Brain microvascular endothelial cell (primary cell): ENCODE data around the gene ID2.
"Not testable (repeated sequence)": the region's sequence is repeated elsewhere in the genome, so short reads cannot be mapped to it uniquely, and the experiment has no call there.

Source experiments
- DNase-seq: peaks from one replicate; pipeline ENCODE4 v3.0.0-alpha.2; 2020
- H3K27ac ChIP-seq: fragments of 250-450 bp; sonication (Bioruptor Pico); 2 replicates; pipeline ENCODE4 v1.5.1; 2020; ENCODE audit warnings: mild to moderate bottlenecking, moderate library complexity
- H3K27me3 ChIP-seq: fragments of 250-450 bp; sonication (Bioruptor Pico); replicated peaks from 2 replicates; pipeline ENCODE4 v1.5.1; 2020; ENCODE audit warnings: mild to moderate bottlenecking
- H3K36me3 ChIP-seq: fragments of 250-450 bp; sonication (Bioruptor Pico); replicated peaks from 2 replicates; pipeline ENCODE4 v1.5.1; 2020; ENCODE audit warnings: mild to moderate bottlenecking
- H3K4me3 ChIP-seq: 2 replicates; pipeline ENCODE4 v1.5.1; 2011; ENCODE audit warnings: low read depth, mild to moderate bottlenecking, control low read depth, low read length, moderate library complexity
- CTCF ChIP-seq: IDR thresholded peaks from 2 replicates; pipeline ENCODE4 v1.5.1; 2011; ENCODE audit warnings: low read depth, mild to moderate bottlenecking, moderate library complexity, low read length, control low read depth, inconsistent platforms; ENCODE audit errors: missing control alignments
- in situ Hi-C: cut with HindIII; loops from 2 replicates; pipeline ENCODE4 v1.10.0; 2017; ENCODE audit warnings: low sequenced_read_pairs, low pct_ligation_motif_present

ID2 gene

GRCh38 chr2:8721410-8721809, 39.6 kb downstream of the ID2 start:
- in situ Hi-C loops = no loop called here

GRCh38 chr2:8722986-8723385, 41.1 kb downstream of the ID2 start:
- Histone ChIP-seq H3K27me3 (no peaks in the 10 kb centered on the region), H3K4me3 (no peak overlapping the region), H3K36me3 (no peaks in the 10 kb centered on the region), H3K27ac (no peak overlapping the region)
- TF ChIP-seq CTCF = no peak
- DNase-seq = no peak
- in situ Hi-C loops = no loop called here

More at GRCh38 chr2:8721410-8721809, 39.6 kb downstream of the ID2 start:
- Histone ChIP-seq H3K4me3 (no peak overlapping the region), H3K36me3 (no peaks in the 10 kb centered on the region), H3K27me3 (no peaks in the 10 kb centered on the region), H3K27ac (no peak overlapping the region)
- no peak for TF ChIP-seq CTCF
- DNase-seq = no peak

GRCh38 chr2:8725838-8726237, 44.0 kb downstream of the ID2 start:
- no peak for DNase-seq
- TF ChIP-seq CTCF = no peak
- Histone ChIP-seq H3K4me3 (no peak overlapping the region), H3K27me3 (no peaks in the 10 kb centered on the region), H3K36me3 (peaks cover 11% of the 10 kb centered on the region), H3K27ac (no peak overlapping the region)
- in situ Hi-C loops = no loop called here

- no peak for TF ChIP-seq CTCF
- Histone ChIP-seq H3K27ac (no peak overlapping the region), H3K4me3 (no peak overlapping the region), H3K27me3 (no peaks in the 10 kb centered on the region), H3K36me3 (peaks cover 27% of the 10 kb centered on the region)
- in situ Hi-C loops = no loop called here
- DNase-seq = no peak
Observed at GRCh38 chr2:8728305-8729015, 46.6 kb downstream of the ID2 start.

- H3K27me3 ChIP-seq, in situ Hi-C loops, H3K27ac ChIP-seq, DNase-seq, H3K4me3 ChIP-seq: not testable (repeated sequence)
- H3K36me3 ChIP-seq = peaks cover 29% of the 10 kb centered on the region
Observed at GRCh38 chr2:8729101-8729500, 47.2 kb downstream of the ID2 start.

- in situ Hi-C loops = no loop called here
- no peaks in the 10 kb centered on the region for H3K27me3 ChIP-seq
- TF ChIP-seq CTCF = no peak
- no peak overlapping the region for H3K4me3 ChIP-seq
- H3K36me3 ChIP-seq = peaks cover 33% of the 10 kb centered on the region
- no peak overlapping the region for H3K27ac ChIP-seq
- DNase-seq = no peak
Observed at GRCh38 chr2:8729939-8730338, 48.1 kb downstream of the ID2 start.
